Esophagus mucosa (tissue), 1 donor: ENCODE results near the gene CDRT4. TPM values are rescaled to one million over a fixed set of nuclear protein-coding genes. Genes with fewer than 3 reads are reported as not detected.

ENCODE experiments used
- ATAC-seq: fragments of 200-7000 bp; cut with Tn5 transposase; one replicate; pipeline ENCODE4 v1.9.1; 2020
- total RNA-seq: library from RNA; stranded (reverse); gene quantifications from one replicate; pipeline ENCODE4 v1.2.4, GENCODE V29; 2023
- donor health status: DM: yes; HTN: yes; CAD: no.

The CDRT4 gene
- total RNA-seq, 1 donor from 2014 or later: 4.7 TPM

DNA sequence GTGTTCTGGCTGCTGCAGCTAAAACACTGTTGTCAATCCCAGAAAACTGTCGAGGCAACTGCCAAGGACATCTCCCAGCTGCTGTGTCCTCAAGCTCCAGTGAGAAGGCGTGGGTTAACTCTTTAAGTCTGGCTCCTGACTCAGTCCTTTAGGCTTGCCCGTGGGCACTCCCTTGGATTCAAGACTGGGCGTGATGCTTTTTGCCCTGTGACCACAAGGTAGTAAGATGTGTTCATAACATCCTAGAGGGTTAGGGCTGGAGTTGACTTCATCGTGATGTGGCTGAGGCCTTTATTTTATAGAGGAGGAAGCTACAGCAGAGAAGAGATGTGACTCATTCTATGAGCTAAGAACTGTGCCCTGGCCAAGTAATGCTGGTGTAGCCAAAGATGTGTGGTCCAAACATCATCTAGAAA lies 75.1 kb downstream of the CDRT4 start:
- ATAC-seq: peak; percentile 97

DNA sequence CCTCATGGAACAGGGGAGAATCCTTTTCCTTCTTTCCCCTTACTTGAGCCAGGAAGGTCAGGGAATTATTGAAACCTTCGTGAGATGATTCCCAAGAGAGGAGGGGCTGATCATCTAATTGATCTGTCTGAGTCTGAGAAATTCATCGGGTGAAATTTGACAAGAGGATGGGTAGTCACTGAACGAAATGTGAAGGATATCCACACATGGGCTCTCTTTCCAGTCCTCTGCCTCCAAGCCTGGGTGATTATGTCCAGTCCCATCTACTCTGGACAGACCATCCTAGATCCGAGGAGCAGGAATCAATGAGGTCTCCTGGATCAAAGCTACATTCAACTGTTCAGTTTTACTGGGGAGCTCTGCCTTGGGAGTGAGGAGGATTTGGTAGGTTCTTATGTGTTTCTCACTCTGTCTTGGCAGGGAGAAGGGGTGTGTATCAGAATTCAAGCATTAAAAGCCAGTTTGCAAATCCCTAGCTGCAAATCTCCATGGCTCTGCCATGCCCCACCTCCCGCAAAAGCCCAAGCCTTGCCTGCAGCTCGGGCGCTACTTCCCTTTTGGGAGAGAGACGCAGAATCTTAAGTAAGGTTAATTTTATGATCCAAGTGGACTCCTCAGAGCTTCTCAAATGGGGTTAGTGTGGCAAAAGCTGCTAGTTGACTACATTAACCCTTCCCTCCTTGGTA lies 78.9 kb downstream of the CDRT4 start:
- no peak for ATAC-seq

DNA sequence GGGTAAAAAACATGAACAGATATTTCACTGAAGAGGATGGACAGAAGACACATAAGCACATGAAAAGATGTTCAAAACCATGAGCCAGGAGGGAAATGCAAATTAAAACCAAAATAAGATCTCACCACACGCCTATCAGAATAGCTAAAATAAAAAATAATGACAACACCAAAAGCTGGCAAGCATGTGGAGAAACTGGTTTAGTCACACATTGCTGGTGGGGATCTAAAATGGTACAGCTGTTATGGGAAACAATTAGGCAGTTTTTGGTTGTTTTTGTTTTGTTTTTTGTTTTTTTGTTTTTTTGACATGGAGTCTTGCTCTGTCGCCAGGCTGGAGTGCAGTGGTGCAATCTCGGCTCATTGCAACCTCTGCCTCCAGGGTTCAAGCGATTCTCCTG lies 81.3 kb downstream of the CDRT4 start:
- no peak for ATAC-seq

Other genes with a start within 250 kb of the CDRT4 start
- 6.3 TPM for gene PMP22, start 202.3 kb downstream of the CDRT4 start, total RNA-seq
- gene TEKT3, start 126.0 kb downstream of the CDRT4 start, total RNA-seq: not detected
- 8.0 TPM for gene TVP23C, start 95.9 kb upstream of the CDRT4 start, total RNA-seq
- gene FBXW10B, start 152.1 kb upstream of the CDRT4 start, total RNA-seq: 8.0 TPM
- 145 TPM for gene TRIM16, start 216.7 kb upstream of the CDRT4 start, total RNA-seq
- 10.6 TPM for gene ZNF286A, start 232.1 kb upstream of the CDRT4 start, total RNA-seq